Prostate gland (tissue), 2 donors: ENCODE data around the gene MS4A7. TPM values are rescaled to one million over a fixed set of nuclear protein-coding genes. Genes with fewer than 3 reads are reported as not detected.

Experiments used
- DNase-seq: peaks from one replicate; pipeline ENCODE4 v3.0.0-alpha.2; 2019; ENCODE audit warnings: low spot score
- H3K27ac ChIP-seq, 2 donors: fragments of 200-600 bp; sonication (generic); 2 replicates each; pipeline ENCODE4 v1.5.1; 2017 to 2019
- H3K27me3 ChIP-seq: fragments of 200-600 bp; sonication (generic); replicated peaks from 2 replicates; pipeline ENCODE4 v1.5.1; 2019; ENCODE audit not compliant: insufficient read depth
- H3K36me3 ChIP-seq, 2 donors: fragments of 200-600 bp; sonication (generic); 1 replicate in 1 of 2; 2 replicates in 1 of 2; pipeline versions ENCODE4 v1.5.1 to v1.8.1; 2017 to 2019
- H3K4me1 ChIP-seq: fragments of 200-600 bp; sonication (generic); replicated peaks from 2 replicates; pipeline ENCODE4 v1.5.1; 2019
- H3K4me3 ChIP-seq, 2 donors: fragments of 200-600 bp; sonication (generic); 2 replicates each; pipeline ENCODE4 v1.5.1; 2017 to 2019
- H3K9me3 ChIP-seq: fragments of 200-600 bp; sonication (generic); 2 replicates; pipeline ENCODE4 v1.5.1; 2017
- POLR2A ChIP-seq: fragments of 450-650 bp; IDR thresholded peaks from one replicate; pipeline ENCODE4 v1.6.1; 2016; ENCODE audit warnings: antibody characterized with exemption, mild to moderate bottlenecking
- POLR2AphosphoS5 ChIP-seq: sonication (generic); formaldehyde crosslinking; IDR thresholded peaks from one replicate; pipeline ENCODE4 v1.6.1; 2017; ENCODE audit warnings: antibody characterized with exemption
- WGBS: methylation state at CpG from one replicate; pipeline ENCODE4 v1.1.5; 2018; 5-methylcytosine and 5-hydroxymethylcytosine counted together
- intact Hi-C: fragments of 100-400 bp; cut with DNase I; formaldehyde crosslinking; loops from one replicate; pipeline ENCODE4 v1.14.2; 2022
- total RNA-seq, 2 donors: library from RNA; depleted of rRNA; stranded (reverse); fragments of >200 nt; gene quantifications; one replicate each; pipeline ENCODE4 v1.1.0, GENCODE V29; 2016
- TF ChIP-seq, protein P1 (sequence below), 4 experiments: fragments of 200-600 bp in 2 of 4; fragments of 450-650 bp in 2 of 4; sonication (generic) in 2 of 4; IDR thresholded peaks; 1 replicate in 3 of 4; 2 replicates in 1 of 4; pipeline ENCODE4 v1.5.1; 2016 to 2019; ENCODE audit warnings: antibody characterized with exemption in 4 of 4, mild to moderate bottlenecking in 2 of 4, moderate library complexity in 2 of 4

Gene MS4A7
- 1 to 10 TPM; 3.7 to 7.6 TPM for total RNA-seq

- H3K4me3 ChIP-seq = no peak within 1 kb of the TSS
Observed at GRCh38 chr11:60378354-60378753, at the start of gene MS4A7. TSS of gene MS4A7 (plus strand) at chr11:60378532. CDS start at chr11:60383142, 4,610 bp downstream.

GRCh38 chr11:60332846-60333245, 45.5 kb upstream of the MS4A7 start:
- TF ChIP-seq POLR2AphosphoS5 (no peak), POLR2A (no peak)
- TF ChIP-seq, protein P1, sequence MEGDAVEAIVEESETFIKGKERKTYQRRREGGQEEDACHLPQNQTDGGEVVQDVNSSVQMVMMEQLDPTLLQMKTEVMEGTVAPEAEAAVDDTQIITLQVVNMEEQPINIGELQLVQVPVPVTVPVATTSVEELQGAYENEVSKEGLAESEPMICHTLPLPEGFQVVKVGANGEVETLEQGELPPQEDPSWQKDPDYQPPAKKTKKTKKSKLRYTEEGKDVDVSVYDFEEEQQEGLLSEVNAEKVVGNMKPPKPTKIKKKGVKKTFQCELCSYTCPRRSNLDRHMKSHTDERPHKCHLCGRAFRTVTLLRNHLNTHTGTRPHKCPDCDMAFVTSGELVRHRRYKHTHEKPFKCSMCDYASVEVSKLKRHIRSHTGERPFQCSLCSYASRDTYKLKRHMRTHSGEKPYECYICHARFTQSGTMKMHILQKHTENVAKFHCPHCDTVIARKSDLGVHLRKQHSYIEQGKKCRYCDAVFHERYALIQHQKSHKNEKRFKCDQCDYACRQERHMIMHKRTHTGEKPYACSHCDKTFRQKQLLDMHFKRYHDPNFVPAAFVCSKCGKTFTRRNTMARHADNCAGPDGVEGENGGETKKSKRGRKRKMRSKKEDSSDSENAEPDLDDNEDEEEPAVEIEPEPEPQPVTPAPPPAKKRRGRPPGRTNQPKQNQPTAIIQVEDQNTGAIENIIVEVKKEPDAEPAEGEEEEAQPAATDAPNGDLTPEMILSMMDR (IDR thresholded peaks at IDR 0.05) = no peak
- H3K4me3 ChIP-seq = no peak overlapping the region
- no peak overlapping the region for H3K27ac ChIP-seq
- no peaks in the 10 kb centered on the region for H3K36me3 ChIP-seq
- H3K4me1 ChIP-seq = no peaks in the 10 kb centered on the region
- no peak for DNase-seq
- 41% methylated on average over 3 of the region's 3 CpGs for WGBS
- no peaks in the 10 kb centered on the region for H3K9me3 ChIP-seq
- intact Hi-C loops = no loop called here
- H3K27me3 ChIP-seq = no peaks in the 10 kb centered on the region

More at GRCh38 chr11:60378354-60378753, at the start of gene MS4A7:
- peak; percentile 4 for TF ChIP-seq POLR2AphosphoS5
- TF ChIP-seq, protein P1 (IDR thresholded peaks at IDR 0.05) = no peak
- Histone ChIP-seq H3K27ac (no peak within 1 kb of the TSS), H3K9me3 (no peaks in the 10 kb centered on the region), H3K27me3 (no peaks in the 10 kb centered on the region), H3K4me1 (no peaks in the 10 kb centered on the region), H3K36me3 (no peaks in the 10 kb centered on the region)
- DNase-seq = no peak
- 32% methylated on average over 3 of the region's 3 CpGs for WGBS
- intact Hi-C loops = no loop called here

DNA sequence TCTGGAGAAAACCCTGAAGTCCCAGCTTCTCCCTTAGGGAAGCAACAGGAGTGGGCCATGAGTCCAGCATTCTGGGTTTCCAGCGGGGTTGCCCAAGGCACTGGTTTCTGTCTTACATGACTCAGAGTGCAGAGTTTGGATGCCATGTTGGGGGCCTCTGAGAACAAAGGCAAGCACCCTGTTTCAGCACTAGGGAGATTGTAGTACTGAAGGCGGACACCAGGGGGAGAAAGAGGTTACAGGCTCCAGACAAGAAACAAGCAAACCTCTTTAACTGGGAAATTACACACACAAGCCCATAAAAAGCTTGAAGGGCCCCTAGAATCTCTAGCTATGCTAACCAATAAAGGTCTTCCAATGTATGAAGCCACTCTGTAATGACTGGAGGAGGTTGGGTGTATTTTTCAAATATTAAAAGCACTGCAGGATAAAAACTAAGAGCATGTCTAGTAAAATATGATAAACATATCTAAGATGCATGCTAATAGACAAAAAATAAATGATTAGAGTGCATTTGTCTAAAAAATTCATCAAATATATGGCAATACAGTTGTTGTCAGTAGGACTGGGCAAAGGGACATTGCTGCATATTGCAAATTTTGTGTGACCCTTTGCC, 44.2 kb upstream of the MS4A7 start:
- H3K27ac ChIP-seq = no peak overlapping the region
- H3K27me3 ChIP-seq = no peaks in the 10 kb centered on the region
- no peaks in the 10 kb centered on the region for H3K36me3 ChIP-seq
- intact Hi-C loops = no loop called here
- TF ChIP-seq POLR2A (no peak), POLR2AphosphoS5 (no peak)
- TF ChIP-seq, protein P1 (IDR thresholded peaks at IDR 0.05) = peak; percentile 17 to 54 (median 49)
- H3K4me3 ChIP-seq = no peak overlapping the region
- no peaks in the 10 kb centered on the region for H3K4me1 ChIP-seq
- WGBS = 33% methylated on average over 2 of the region's 2 CpGs
- DNase-seq = peak; percentile 43
- no peaks in the 10 kb centered on the region for H3K9me3 ChIP-seq

GRCh38 chr11:60336767-60337391, 41.5 kb upstream of the MS4A7 start:
- Histone ChIP-seq H3K36me3 (no peaks in the 10 kb centered on the region), H3K27ac (no peak overlapping the region), H3K4me3 (no peak overlapping the region), H3K4me1 (no peaks in the 10 kb centered on the region), H3K9me3 (no peaks in the 10 kb centered on the region), H3K27me3 (no peaks in the 10 kb centered on the region)
- no peak for DNase-seq
- 96% methylated on average over 7 of the region's 7 CpGs for WGBS
- intact Hi-C loops = no loop called here
- TF ChIP-seq, protein P1 (IDR thresholded peaks at IDR 0.05) = no peak
- no peak for TF ChIP-seq POLR2A
- TF ChIP-seq POLR2AphosphoS5 = no peak

GRCh38 chr11:60338053-60338452, 40.3 kb upstream of the MS4A7 start:
- Histone ChIP-seq H3K27ac (no peak overlapping the region), H3K36me3 (no peaks in the 10 kb centered on the region), H3K4me3 (no peak overlapping the region), H3K4me1 (no peaks in the 10 kb centered on the region), H3K27me3 (no peaks in the 10 kb centered on the region), H3K9me3 (no peaks in the 10 kb centered on the region)
- 65% methylated on average over 2 of the region's 2 CpGs for WGBS
- intact Hi-C loops = no loop called here
- DNase-seq = no peak
- TF ChIP-seq, protein P1 (IDR thresholded peaks at IDR 0.05) = no peak
- TF ChIP-seq POLR2AphosphoS5 (no peak), POLR2A (no peak)
